K562 (cell line): ENCODE results near the gene COASY. TPM values are rescaled to one million over a fixed set of nuclear protein-coding genes. Genes with fewer than 3 reads are reported as not detected.
A peak's percentile ranks its signal among the peaks of the same experiment; 100 is the strongest.

ENCODE experiments used
- BMI1 ChIP-seq: fragments of 150-350 bp; IDR thresholded peaks from 2 replicates; pipeline ENCODE4 v1.6.1; 2014; ENCODE audit warnings: low read length
- CBFA2T2 ChIP-seq: fragments of 450-650 bp; conservative IDR thresholded peaks from 2 replicates; pipeline ENCODE4 v1.6.1; 2017; ENCODE audit warnings: mild to moderate bottlenecking
- DPF2 ChIP-seq: fragments of 450-650 bp; IDR thresholded peaks from 2 replicates; pipeline ENCODE4 v1.6.1; 2016
- FOXA1 ChIP-seq: fragments of 450-650 bp; IDR thresholded peaks from 2 replicates; pipeline ENCODE4 v1.6.1; 2016; ENCODE audit warnings: mild to moderate bottlenecking, borderline replicate concordance
- HBP1 ChIP-seq: fragments of 450-650 bp; formaldehyde crosslinking; IDR thresholded peaks from 2 replicates; pipeline ENCODE4 v1.4.0; 2022; ENCODE audit warnings: missing genetic modification characterization
- HMGN3 ChIP-seq: IDR thresholded peaks from 2 replicates; pipeline ENCODE4 v1.6.1; 2011; ENCODE audit warnings: borderline replicate concordance, low read depth, mild to moderate bottlenecking, mixed read lengths, low read length; ENCODE audit not compliant: insufficient read length; ENCODE audit errors: extremely low read depth
- HOXB6 ChIP-seq: fragments of 250-450 bp; sonication (Bioruptor Pico); IDR thresholded peaks from 2 replicates; pipeline ENCODE4 v1.5.1; 2022; ENCODE audit warnings: mild to moderate bottlenecking, borderline replicate concordance
- KAT7 ChIP-seq: sonication (generic); formaldehyde crosslinking; IDR thresholded peaks from 2 replicates; pipeline ENCODE4 v1.8.0; 2022; ENCODE audit warnings: missing genetic modification reagents, mild to moderate bottlenecking, borderline replicate concordance
- KLF10 ChIP-seq: fragments of 250-450 bp; sonication (Bioruptor Pico); IDR thresholded peaks from 2 replicates; pipeline ENCODE4 v1.6.1; 2021; ENCODE audit warnings: matching md5 sums
- LARP7 ChIP-seq: fragments of 450-650 bp; IDR thresholded peaks from 2 replicates; pipeline ENCODE4 v1.6.1; 2016
- MAFF ChIP-seq: IDR thresholded peaks from 2 replicates; pipeline ENCODE4 v1.6.1; 2012; ENCODE audit warnings: low read length, improper control_type of control experiment
- MAFK ChIP-seq: IDR thresholded peaks from 2 replicates; pipeline ENCODE4 v1.6.1; 2011; ENCODE audit warnings: low read length, improper control_type of control experiment
- MCM5 ChIP-seq: fragments of 450-650 bp; IDR thresholded peaks from 2 replicates; pipeline ENCODE4 v1.6.1; 2016; ENCODE audit warnings: low read depth
- MEIS2 ChIP-seq: fragments of 450-650 bp; IDR thresholded peaks from 2 replicates; pipeline ENCODE4 v1.6.1; 2014; ENCODE audit warnings: mild to moderate bottlenecking; ENCODE audit not compliant: partially characterized antibody
- RBM17 ChIP-seq: fragments of 200-400 bp; formaldehyde crosslinking; IDR thresholded peaks from 2 replicates; pipeline ENCODE4 v1.6.1; 2017; ENCODE audit warnings: low read depth, mild to moderate bottlenecking, low read length, borderline replicate concordance
- SIX5 ChIP-seq, 2 experiments: IDR thresholded peaks; 2 replicates each; pipeline ENCODE4 v1.6.1; 2011; ENCODE audit warnings: low read length in 2 of 2, borderline replicate concordance in 1 of 2, low read depth in 1 of 2, mild to moderate bottlenecking in 1 of 2, moderate library complexity in 1 of 2; ENCODE audit not compliant: insufficient read depth in 1 of 2
- SMARCB1 ChIP-seq: IDR thresholded peaks from 2 replicates; pipeline ENCODE4 v1.6.1; 2011; ENCODE audit warnings: improper control_type of control experiment, low read depth; ENCODE audit not compliant: insufficient read length
- STAG1 ChIP-seq: sonication (generic); formaldehyde crosslinking; IDR thresholded peaks from 2 replicates; pipeline ENCODE4 v1.5.0; 2020; ENCODE audit warnings: missing genetic modification reagents, borderline replicate concordance
- TFE3 ChIP-seq: fragments of 450-650 bp; formaldehyde crosslinking; IDR thresholded peaks from 2 replicates; pipeline ENCODE4 v1.4.0; 2020; ENCODE audit warnings: mild to moderate bottlenecking, mixed read lengths
- ZBTB8A ChIP-seq: fragments of 450-650 bp; IDR thresholded peaks from 2 replicates; pipeline ENCODE4 v1.6.1; 2018; ENCODE audit warnings: mild to moderate bottlenecking, moderate library complexity; ENCODE audit not compliant: partially characterized antibody
- ZNF232 ChIP-seq: sonication (generic); formaldehyde crosslinking; IDR thresholded peaks from 2 replicates; pipeline ENCODE4 v1.8.0; 2022; ENCODE audit warnings: mild to moderate bottlenecking, missing genetic modification reagents
- ZNF699 ChIP-seq: fragments of 250-450 bp; sonication (Bioruptor Pico); IDR thresholded peaks from 2 replicates; pipeline ENCODE4 v1.8.0; 2021; ENCODE audit warnings: mild to moderate bottlenecking, moderate library complexity; ENCODE audit not compliant: insufficient replicate concordance
- polyA plus RNA-seq, 8 experiments: library from polyadenylated mRNA; depleted of rRNA in 4 of 8; stranded (reverse) in 5 of 8; unstranded in 3 of 8; fragments of >200 nt; fragmentation: Nextera tagmentation in 2 of 8; fragmentation: Illumina TruSeq in 1 of 8; extraction: Ambion mirVana in 2 of 8; extraction: Trizol in 1 of 8; gene quantifications; 2 replicates each; pipeline versions ENCODE4 v1.2.1 to v1.2.3, GENCODE V29; 2011 to 2014; ENCODE audit warnings: inconsistent platforms in 1 of 8, missing spikeins in 1 of 8
- total RNA-seq, 7 experiments: library from RNA; depleted of rRNA in 6 of 7; stranded (reverse); fragments of >200 nt in 6 of 7; fragmentation: Illumina TruSeq in 2 of 7; extraction: Trizol in 2 of 7; gene quantifications; 2 replicates each; pipeline versions ENCODE4 v1.2.1 to v1.2.3, GENCODE V29; 2011 to 2021; ENCODE audit warnings: low replicate concordance in 1 of 7
- TF ChIP-seq, protein P1 (sequence below): fragments of 450-650 bp; IDR thresholded peaks from 2 replicates; pipeline ENCODE4 v1.6.1; 2017; ENCODE audit warnings: antibody characterized with exemption
- TF ChIP-seq, protein P2 (sequence below): fragments of 250-450 bp; sonication (Bioruptor Pico); IDR thresholded peaks from 2 replicates; pipeline ENCODE4 v1.5.0; 2020; ENCODE audit warnings: mild to moderate bottlenecking

The COASY gene
- total and polyA plus RNA-seq, 9 of the 15 experiments (the other 6 are each of a cell fraction or from before 2014, with no cell fraction given), result 25.4 to 175 (median 62.3) TPM

- TF ChIP-seq HBP1 (CRISPR knock-in tag), result 0 out of 2 replicates have a peak, but pooled peaks have one; percentile 51
- no peak for TF ChIP-seq DPF2
- peak in 1 of 2 experiments; percentile 12; a peak in 1 of 4 replicates for TF ChIP-seq SIX5 (IDR thresholded peaks at IDR 0.05; ENCODE audit: borderline replicate concordance in 1 of 2, insufficient read depth in 1 of 2, low read depth in 1 of 2, low read length in 2 of 2)
- TF ChIP-seq MAFF, result no peak
- no peak; the same call in 1 of the 2 replicates for TF ChIP-seq LARP7
- TF ChIP-seq RBM17, result no peak
- peak; percentile 95 for TF ChIP-seq HMGN3
- TF ChIP-seq MAFK, result no peak
- TF ChIP-seq ZNF699 (CRISPR knock-in tag), result no peak
- no peak for TF ChIP-seq ZNF232 (CRISPR knock-in tag)
- TF ChIP-seq TFE3 (CRISPR knock-in tag), result no peak
- TF ChIP-seq, protein P1, sequence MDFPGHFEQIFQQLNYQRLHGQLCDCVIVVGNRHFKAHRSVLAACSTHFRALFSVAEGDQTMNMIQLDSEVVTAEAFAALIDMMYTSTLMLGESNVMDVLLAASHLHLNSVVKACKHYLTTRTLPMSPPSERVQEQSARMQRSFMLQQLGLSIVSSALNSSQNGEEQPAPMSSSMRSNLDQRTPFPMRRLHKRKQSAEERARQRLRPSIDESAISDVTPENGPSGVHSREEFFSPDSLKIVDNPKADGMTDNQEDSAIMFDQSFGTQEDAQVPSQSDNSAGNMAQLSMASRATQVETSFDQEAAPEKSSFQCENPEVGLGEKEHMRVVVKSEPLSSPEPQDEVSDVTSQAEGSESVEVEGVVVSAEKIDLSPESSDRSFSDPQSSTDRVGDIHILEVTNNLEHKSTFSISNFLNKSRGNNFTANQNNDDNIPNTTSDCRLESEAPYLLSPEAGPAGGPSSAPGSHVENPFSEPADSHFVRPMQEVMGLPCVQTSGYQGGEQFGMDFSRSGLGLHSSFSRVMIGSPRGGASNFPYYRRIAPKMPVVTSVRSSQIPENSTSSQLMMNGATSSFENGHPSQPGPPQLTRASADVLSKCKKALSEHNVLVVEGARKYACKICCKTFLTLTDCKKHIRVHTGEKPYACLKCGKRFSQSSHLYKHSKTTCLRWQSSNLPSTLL, result no peak
- no peak for TF ChIP-seq MCM5
- TF ChIP-seq, protein P2, sequence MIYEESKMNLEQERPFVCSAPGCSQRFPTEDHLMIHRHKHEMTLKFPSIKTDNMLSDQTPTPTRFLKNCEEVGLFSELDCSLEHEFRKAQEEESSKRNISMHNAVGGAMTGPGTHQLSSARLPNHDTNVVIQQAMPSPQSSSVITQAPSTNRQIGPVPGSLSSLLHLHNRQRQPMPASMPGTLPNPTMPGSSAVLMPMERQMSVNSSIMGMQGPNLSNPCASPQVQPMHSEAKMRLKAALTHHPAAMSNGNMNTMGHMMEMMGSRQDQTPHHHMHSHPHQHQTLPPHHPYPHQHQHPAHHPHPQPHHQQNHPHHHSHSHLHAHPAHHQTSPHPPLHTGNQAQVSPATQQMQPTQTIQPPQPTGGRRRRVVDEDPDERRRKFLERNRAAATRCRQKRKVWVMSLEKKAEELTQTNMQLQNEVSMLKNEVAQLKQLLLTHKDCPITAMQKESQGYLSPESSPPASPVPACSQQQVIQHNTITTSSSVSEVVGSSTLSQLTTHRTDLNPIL (CRISPR knock-in tag), result no peak
- TF ChIP-seq CBFA2T2, result no peak
- TF ChIP-seq ZBTB8A, result no peak
- no peak for TF ChIP-seq STAG1 (CRISPR knock-in tag)
- TF ChIP-seq FOXA1, result no peak
- no peak for TF ChIP-seq BMI1
- TF ChIP-seq MEIS2, result peak; percentile 92
- TF ChIP-seq KLF10 (CRISPR knock-in tag), result no peak
- TF ChIP-seq KAT7, result peak; percentile 79; the same call in 1 of the 2 replicates
- no peak for TF ChIP-seq SMARCB1
- no peak for TF ChIP-seq HOXB6
Observed at GRCh38 chr17:42609182-42609813, 47.4 kb downstream of the COASY start, which contains the start of the genes RETREG3 and TUBG1 (continued).
